A549 (cell line): ENCODE results near the gene MEMO1.

Experiments
- CHD2 ChIP-seq: fragments of 150-350 bp; IDR thresholded peaks from 2 replicates; pipeline ENCODE4 v1.6.1; 2014; ENCODE audit warnings: low read length; ENCODE audit not compliant: partially characterized antibody
- JUN ChIP-seq, 2 experiments: fragments of >200 bp; sonication (Bioruptor Twin); formaldehyde crosslinking; IDR thresholded peaks; 2 replicates in 1 of 2; 3 replicates in 1 of 2; pipeline ENCODE4 v1.6.1; 2016 to 2017
- PHF8 ChIP-seq: fragments of 200-600 bp; sonication (generic); IDR thresholded peaks from 2 replicates; pipeline ENCODE4 v1.6.1; 2016; ENCODE audit warnings: low read depth, mild to moderate bottlenecking, antibody characterized with exemption, moderate library complexity, borderline replicate concordance
- POLR2A ChIP-seq: IDR thresholded peaks from 2 replicates; pipeline ENCODE4 v1.6.1; 2012; ENCODE audit warnings: mild to moderate bottlenecking, low read length
- TF ChIP-seq, protein P1 (sequence below): fragments of >200 bp; sonication (Bioruptor Twin); formaldehyde crosslinking; IDR thresholded peaks from 3 replicates; pipeline ENCODE4 v1.5.1; 2016
- TF ChIP-seq, protein P2 (sequence below): IDR thresholded peaks from 2 replicates; pipeline ENCODE4 v1.6.1; 2012

DNA sequence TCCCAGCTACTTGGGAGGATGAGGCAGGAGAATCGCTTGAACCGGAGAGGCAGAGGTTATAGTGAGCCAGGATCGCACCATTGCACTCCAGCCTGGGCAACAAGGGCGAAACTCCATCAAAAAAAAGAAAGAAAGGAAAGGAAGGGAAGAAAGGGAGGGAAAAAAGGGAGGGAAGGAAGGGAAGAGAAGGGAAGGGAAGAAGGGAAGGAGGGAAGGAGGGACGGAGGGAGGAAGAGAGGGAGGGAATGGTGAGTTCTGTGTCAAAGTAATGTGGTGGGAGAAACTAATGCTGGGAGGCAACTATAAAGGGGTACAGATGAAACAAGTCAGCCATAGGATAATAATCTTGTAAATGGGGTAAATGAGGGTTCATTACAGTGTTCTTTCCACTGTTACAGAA is 45.7 kb downstream of the MEMO1 start:
- TF ChIP-seq, protein P1, sequence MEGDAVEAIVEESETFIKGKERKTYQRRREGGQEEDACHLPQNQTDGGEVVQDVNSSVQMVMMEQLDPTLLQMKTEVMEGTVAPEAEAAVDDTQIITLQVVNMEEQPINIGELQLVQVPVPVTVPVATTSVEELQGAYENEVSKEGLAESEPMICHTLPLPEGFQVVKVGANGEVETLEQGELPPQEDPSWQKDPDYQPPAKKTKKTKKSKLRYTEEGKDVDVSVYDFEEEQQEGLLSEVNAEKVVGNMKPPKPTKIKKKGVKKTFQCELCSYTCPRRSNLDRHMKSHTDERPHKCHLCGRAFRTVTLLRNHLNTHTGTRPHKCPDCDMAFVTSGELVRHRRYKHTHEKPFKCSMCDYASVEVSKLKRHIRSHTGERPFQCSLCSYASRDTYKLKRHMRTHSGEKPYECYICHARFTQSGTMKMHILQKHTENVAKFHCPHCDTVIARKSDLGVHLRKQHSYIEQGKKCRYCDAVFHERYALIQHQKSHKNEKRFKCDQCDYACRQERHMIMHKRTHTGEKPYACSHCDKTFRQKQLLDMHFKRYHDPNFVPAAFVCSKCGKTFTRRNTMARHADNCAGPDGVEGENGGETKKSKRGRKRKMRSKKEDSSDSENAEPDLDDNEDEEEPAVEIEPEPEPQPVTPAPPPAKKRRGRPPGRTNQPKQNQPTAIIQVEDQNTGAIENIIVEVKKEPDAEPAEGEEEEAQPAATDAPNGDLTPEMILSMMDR = no peak
- TF ChIP-seq JUN (IDR thresholded peaks at IDR 0.05) (no peak), CHD2 (no peak), POLR2A (no peak), PHF8 (no peak)
- TF ChIP-seq, protein P2, sequence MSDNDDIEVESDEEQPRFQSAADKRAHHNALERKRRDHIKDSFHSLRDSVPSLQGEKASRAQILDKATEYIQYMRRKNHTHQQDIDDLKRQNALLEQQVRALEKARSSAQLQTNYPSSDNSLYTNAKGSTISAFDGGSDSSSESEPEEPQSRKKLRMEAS = no peak
